ENCODE data around the gene CCNI2. TPM values are rescaled to one million over a fixed set of nuclear protein-coding genes. Genes with fewer than 3 reads are reported as not detected.

CCNI2 gene
- total and polyA plus RNA-seq, 7 experiments from 2014 or later = 2.4 to 44.9 (median 5.0) TPM

DNA sequence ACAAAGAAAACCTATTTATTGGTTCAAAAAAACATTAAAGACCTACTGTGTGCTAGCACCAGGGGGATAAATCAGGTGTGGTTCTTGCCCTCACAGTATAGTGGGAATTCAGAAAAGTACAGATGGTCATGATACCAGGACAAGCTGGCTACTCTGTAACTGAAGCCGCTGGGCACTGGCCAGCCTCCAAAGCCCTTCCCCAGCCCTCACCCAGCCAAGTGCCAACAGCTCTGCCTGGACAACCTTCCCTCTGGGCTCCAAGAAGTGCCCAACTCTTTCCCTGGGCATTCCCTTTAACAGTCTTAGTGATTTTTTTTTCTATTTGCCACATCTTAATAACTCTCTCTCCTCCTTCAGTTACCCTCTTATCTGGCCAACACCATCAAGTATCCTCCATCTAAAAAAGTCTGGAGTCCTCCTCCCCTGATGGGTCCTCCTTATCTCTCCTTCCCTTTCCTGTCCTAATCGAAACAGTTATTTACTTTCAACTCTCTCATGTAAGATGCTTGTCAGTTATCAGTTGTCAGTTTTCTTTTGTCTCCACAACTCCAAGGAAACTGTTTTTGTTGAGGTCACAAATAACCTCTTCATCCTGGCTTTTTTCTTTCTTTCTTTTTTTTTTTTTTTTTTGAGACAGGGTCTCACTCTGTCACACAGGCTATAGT is 43.1 kb downstream of the CCNI2 start:
- Histone ChIP-seq H3K36me3 (ENCODE audit: control insufficient read depth in 2 of 3, insufficient read depth in 3 of 3, low read length in 3 of 3) (no peaks in the 10 kb centered on the region), H3K27ac (ENCODE audit: low read depth, low read length) (no peak overlapping the region), H3K4me1 (ENCODE audit: control insufficient read depth in 2 of 2, insufficient read depth in 2 of 2, low read length in 2 of 2) (no peaks in the 10 kb centered on the region), H3K27me3 (ENCODE audit: control insufficient read depth in 2 of 2, insufficient read depth in 2 of 2, low read length in 2 of 2) (no peaks in the 10 kb centered on the region), H3K9me3 (ENCODE audit: control insufficient read depth in 2 of 3, low read length in 3 of 3) (no peaks in the 10 kb centered on the region), H3K4me3 (ENCODE audit: low read length) (no peak overlapping the region)
- POLR2A ChIA-PET = no interaction called here
- Mint-ChIP-seq H3K27ac (peak overlapping the region in 1 of 9 donors; percentile 44), H3K9me3 (no peaks in the 10 kb centered on the region), H3K27me3 (peaks cover 18 to 40% (median 21%) of the 10 kb centered on the region in 5 donors), H3K36me3 (no peaks in the 10 kb centered on the region), H3K4me3 (no peak overlapping the region), H3K4me1 (peaks cover 0 to 7% (median 0%) of the 10 kb centered on the region in 7 donors)
- ATAC-seq = no peak
- CTCF ChIA-PET = no interaction called here
- intact Hi-C loops (cut with micrococcal nuclease) = no loop called here
- DNase-seq = no peak

DNA sequence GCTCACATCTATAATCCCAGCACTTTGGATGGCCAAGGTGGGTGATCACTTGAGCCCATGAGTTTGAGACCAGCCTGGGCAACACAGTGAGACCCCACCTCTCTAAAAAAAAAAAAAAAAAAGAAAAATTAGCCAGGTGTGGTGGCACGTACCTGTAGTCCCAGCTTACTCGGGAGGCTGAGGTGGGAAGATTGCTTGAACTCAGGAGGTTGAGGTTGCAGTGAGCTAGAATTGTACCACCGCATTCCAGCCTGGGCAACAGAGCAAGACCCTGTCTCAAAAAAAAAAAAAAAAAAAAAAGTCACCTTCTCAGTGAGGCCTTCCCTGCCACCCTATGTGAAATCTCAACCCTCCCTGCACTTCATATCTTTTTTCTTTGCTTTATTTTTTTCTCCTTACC is 43.8 kb downstream of the CCNI2 start:
- Mint-ChIP-seq H3K27me3 (peaks cover 12 to 35% (median 18%) of the 10 kb centered on the region in 5 donors), H3K4me3 (no peak overlapping the region)
- intact Hi-C loops (cut with micrococcal nuclease) = no loop called here

DNA sequence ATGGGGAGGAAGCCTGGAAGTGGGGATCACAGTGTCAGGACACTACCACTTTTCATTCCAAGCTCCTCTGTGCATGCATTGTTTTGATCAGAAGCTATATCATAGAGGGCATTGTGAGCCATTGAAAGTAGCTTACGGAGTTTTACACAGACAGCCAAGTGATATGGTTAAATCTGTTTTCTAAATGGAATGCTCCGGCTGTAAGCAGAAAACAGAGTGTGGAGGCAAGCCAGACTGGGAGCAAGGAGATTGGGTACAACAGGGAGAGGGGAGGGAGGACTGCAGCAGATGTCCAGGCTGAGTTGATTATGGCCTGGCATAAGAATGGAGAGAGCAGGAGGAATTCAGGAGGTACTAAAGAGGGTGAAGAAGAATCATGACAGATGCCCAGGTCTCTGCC is 50.4 kb downstream of the CCNI2 start:
- Histone ChIP-seq H3K4me3 (ENCODE audit: low read length) (no peak overlapping the region), H3K9me3 (ENCODE audit: control insufficient read depth in 2 of 3, low read length in 3 of 3) (no peaks in the 10 kb centered on the region), H3K27ac (ENCODE audit: low read depth, low read length) (no peak overlapping the region), H3K27me3 (ENCODE audit: control insufficient read depth in 2 of 2, insufficient read depth in 2 of 2, low read length in 2 of 2) (no peaks in the 10 kb centered on the region), H3K36me3 (ENCODE audit: control insufficient read depth in 2 of 3, insufficient read depth in 3 of 3, low read length in 3 of 3) (no peaks in the 10 kb centered on the region), H3K4me1 (ENCODE audit: control insufficient read depth in 2 of 2, insufficient read depth in 2 of 2, low read length in 2 of 2) (no peaks in the 10 kb centered on the region)
- intact Hi-C loops (cut with micrococcal nuclease) = no loop called here
- CTCF ChIA-PET = interaction anchor here (1.4 kb wide), 1 partner anchor 10 kb away, joined by 4 read pairs; no protein-coding TSS in a partner anchor
- Mint-ChIP-seq H3K9me3 (peaks cover 0 to 2% (median 0%) of the 10 kb centered on the region in 11 donors), H3K4me1 (peaks cover 0 to 3% (median 0%) of the 10 kb centered on the region in 7 donors), H3K27ac (no peak overlapping the region), H3K4me3 (no peak overlapping the region), H3K27me3 (peaks cover 27 to 53% (median 35%) of the 10 kb centered on the region in 5 donors), H3K36me3 (peaks cover 0 to 2% (median 0%) of the 10 kb centered on the region in 5 donors)
- POLR2A ChIA-PET = interaction anchor here (0.5 kb wide), 1 partner anchor 14 kb away, joined by 3 read pairs; no protein-coding TSS in a partner anchor
- DNase-seq (no peak), ATAC-seq (no peak)

More for the DNA sequence above, 43.8 kb downstream of the CCNI2 start:
- ChIA-PET CTCF (no interaction called here), POLR2A (no interaction called here)
- ATAC-seq = no peak
- no peaks in the 10 kb centered on the region for H3K9me3 ChIP-seq (ENCODE audit: control insufficient read depth in 2 of 3, low read length in 3 of 3)
- H3K9me3 Mint-ChIP-seq = no peaks in the 10 kb centered on the region
- no peaks in the 10 kb centered on the region for H3K36me3 Mint-ChIP-seq
- no peak overlapping the region for H3K4me3 ChIP-seq (ENCODE audit: low read length)
- no peaks in the 10 kb centered on the region for H3K4me1 ChIP-seq (ENCODE audit: control insufficient read depth in 2 of 2, insufficient read depth in 2 of 2, low read length in 2 of 2)
- H3K36me3 ChIP-seq (ENCODE audit: control insufficient read depth in 2 of 3, insufficient read depth in 3 of 3, low read length in 3 of 3) = no peaks in the 10 kb centered on the region
- H3K27ac Mint-ChIP-seq = no peak overlapping the region
- no peak for DNase-seq
- H3K4me1 Mint-ChIP-seq = peaks cover 0 to 7% (median 0%) of the 10 kb centered on the region in 7 donors
- no peak overlapping the region for H3K27ac ChIP-seq (ENCODE audit: low read depth, low read length)
- no peaks in the 10 kb centered on the region for H3K27me3 ChIP-seq (ENCODE audit: control insufficient read depth in 2 of 2, insufficient read depth in 2 of 2, low read length in 2 of 2)

DNA sequence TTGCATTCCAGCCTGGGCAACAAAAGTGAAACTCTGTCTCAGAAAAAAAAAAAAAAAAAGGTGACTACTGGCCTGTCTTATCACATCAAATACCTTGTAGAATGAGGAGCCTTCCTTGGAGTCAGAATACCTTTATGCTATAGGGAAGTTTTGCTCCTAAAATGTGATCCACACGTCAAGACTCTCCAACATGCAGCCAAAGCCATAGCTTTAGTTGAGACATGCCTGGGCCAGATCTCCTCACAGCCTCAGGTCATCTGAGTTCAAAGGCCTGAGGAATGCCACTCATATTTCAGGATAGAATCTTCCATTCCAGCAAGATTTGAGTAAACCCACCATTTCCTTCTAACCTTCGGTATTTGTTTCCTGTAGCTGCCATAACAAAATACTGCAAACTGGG is 52.2 kb downstream of the CCNI2 start:
- ChIA-PET CTCF (interaction anchor here (0.6 kb wide), 1 partner anchor 738 kb away, joined by 3 read pairs; no protein-coding TSS in a partner anchor), POLR2A (no interaction called here)
- H3K4me1 Mint-ChIP-seq = no peaks in the 10 kb centered on the region
- peaks cover 0 to 2% (median 0%) of the 10 kb centered on the region in 11 donors for H3K9me3 Mint-ChIP-seq
- H3K27ac Mint-ChIP-seq = no peak overlapping the region
- no peaks in the 10 kb centered on the region for H3K36me3 ChIP-seq (ENCODE audit: control insufficient read depth in 2 of 3, insufficient read depth in 3 of 3, low read length in 3 of 3)
- intact Hi-C loops (cut with micrococcal nuclease) = no loop called here
- no peak overlapping the region for H3K27ac ChIP-seq (ENCODE audit: low read depth, low read length)
- H3K36me3 Mint-ChIP-seq = peaks cover 0 to 4% (median 0%) of the 10 kb centered on the region in 5 donors
- no peak overlapping the region for H3K4me3 Mint-ChIP-seq
- H3K4me3 ChIP-seq (ENCODE audit: low read length) = no peak overlapping the region
- H3K4me1 ChIP-seq (ENCODE audit: control insufficient read depth in 2 of 2, insufficient read depth in 2 of 2, low read length in 2 of 2) = no peaks in the 10 kb centered on the region
- H3K27me3 ChIP-seq (ENCODE audit: control insufficient read depth in 2 of 2, insufficient read depth in 2 of 2, low read length in 2 of 2) = no peaks in the 10 kb centered on the region
- ATAC-seq (no peak), DNase-seq (no peak)
- no peaks in the 10 kb centered on the region for H3K9me3 ChIP-seq (ENCODE audit: control insufficient read depth in 2 of 3, low read length in 3 of 3)
- peaks cover 38 to 60% (median 45%) of the 10 kb centered on the region in 5 donors for H3K27me3 Mint-ChIP-seq

DNA sequence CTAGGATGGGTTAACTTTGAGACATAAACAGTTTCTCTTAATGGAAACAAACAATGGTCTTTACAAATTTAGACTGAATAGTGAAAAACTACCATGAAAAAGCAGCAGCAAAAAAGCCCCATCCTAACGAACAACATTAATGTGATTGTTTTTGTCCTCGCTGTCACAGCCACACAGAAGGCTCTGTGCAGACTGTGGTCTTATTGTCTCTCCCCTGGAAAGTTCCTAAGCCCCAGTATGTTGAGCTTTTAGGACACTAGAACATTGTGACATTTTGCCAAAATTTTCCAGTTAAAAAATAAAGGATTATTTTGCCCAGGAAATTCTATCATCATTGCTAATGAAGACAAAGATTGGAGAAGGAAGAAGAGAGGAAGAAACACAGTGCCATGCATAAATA is 53.3 kb downstream of the CCNI2 start:
- no peaks in the 10 kb centered on the region for H3K27me3 ChIP-seq (ENCODE audit: control insufficient read depth in 2 of 2, insufficient read depth in 2 of 2, low read length in 2 of 2)
- peaks cover 0 to 5% (median 0%) of the 10 kb centered on the region in 5 donors for H3K36me3 Mint-ChIP-seq
- no peaks in the 10 kb centered on the region for H3K4me1 ChIP-seq (ENCODE audit: control insufficient read depth in 2 of 2, insufficient read depth in 2 of 2, low read length in 2 of 2)
- H3K9me3 ChIP-seq (ENCODE audit: control insufficient read depth in 2 of 3, low read length in 3 of 3) = no peaks in the 10 kb centered on the region
- no peak overlapping the region for H3K4me3 ChIP-seq (ENCODE audit: low read length)
- H3K9me3 Mint-ChIP-seq = peaks cover 0 to 2% (median 0%) of the 10 kb centered on the region in 11 donors
- H3K27me3 Mint-ChIP-seq = peaks cover 46 to 68% (median 56%) of the 10 kb centered on the region in 5 donors
- ATAC-seq = no peak
- H3K4me3 Mint-ChIP-seq = no peak overlapping the region
- no peak for DNase-seq
- no peaks in the 10 kb centered on the region for H3K4me1 Mint-ChIP-seq
- ChIA-PET POLR2A (interaction anchor here (0.6 kb wide), 1 partner anchor 67 kb away, joined by 3 read pairs; no protein-coding TSS in a partner anchor), CTCF (no interaction called here)
- intact Hi-C loops (cut with micrococcal nuclease) = no loop called here
- H3K27ac ChIP-seq (ENCODE audit: low read depth, low read length) = no peak overlapping the region
- H3K36me3 ChIP-seq (ENCODE audit: control insufficient read depth in 2 of 3, insufficient read depth in 3 of 3, low read length in 3 of 3) = no peaks in the 10 kb centered on the region
- H3K27ac Mint-ChIP-seq = no peak overlapping the region

DNA sequence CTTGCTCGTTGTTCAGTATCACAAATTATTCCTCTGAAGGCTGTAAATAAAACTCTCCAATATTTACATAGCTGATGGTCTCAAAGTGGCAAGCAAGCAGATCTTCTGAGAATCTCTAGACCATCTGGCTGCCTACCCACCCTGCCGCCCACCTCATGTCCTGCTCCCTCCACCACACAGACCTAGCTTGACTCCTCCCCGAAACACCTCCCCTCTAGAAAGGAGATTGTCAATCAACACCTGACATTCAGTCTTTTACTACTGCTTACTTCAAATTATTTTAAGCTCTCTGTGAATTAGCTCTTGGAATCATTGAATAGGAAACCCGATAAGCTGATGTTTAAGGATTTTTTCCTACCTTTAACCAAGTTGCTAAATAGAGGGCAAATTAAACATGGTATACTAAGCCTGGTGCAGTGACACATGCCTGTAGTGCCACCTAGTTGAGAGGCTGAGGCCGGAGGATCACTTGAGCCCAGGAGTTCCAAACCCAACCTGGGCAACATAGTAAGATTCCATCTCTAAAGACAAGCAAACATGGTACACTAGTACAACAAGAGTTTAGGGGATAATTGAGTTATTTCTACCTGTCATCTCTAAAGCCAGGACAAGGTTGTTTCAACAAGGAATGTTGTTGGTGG is 54.9 kb downstream of the CCNI2 start:
- H3K4me3 ChIP-seq (ENCODE audit: low read length) = no peak overlapping the region
- no peaks in the 10 kb centered on the region for H3K36me3 ChIP-seq (ENCODE audit: control insufficient read depth in 2 of 3, insufficient read depth in 3 of 3, low read length in 3 of 3)
- H3K9me3 ChIP-seq (ENCODE audit: control insufficient read depth in 2 of 3, low read length in 3 of 3) = no peaks in the 10 kb centered on the region
- Mint-ChIP-seq H3K4me1 (peaks cover 0 to under 1% (median 0%) of the 10 kb centered on the region in 7 donors), H3K36me3 (peaks cover 0 to 3% (median 0%) of the 10 kb centered on the region in 5 donors), H3K27me3 (peaks cover 46 to 71% (median 62%) of the 10 kb centered on the region in 5 donors), H3K9me3 (peaks cover 0 to 3% (median 0%) of the 10 kb centered on the region in 11 donors), H3K27ac (no peak overlapping the region), H3K4me3 (no peak overlapping the region)
- POLR2A ChIA-PET = interaction anchor here (0.7 to 1.4 kb wide), 2 partner anchors 10 to 11 kb away, joined by 3 to 6 read pairs; partner anchors contain the start of gene SOWAHA
- ATAC-seq (no peak), DNase-seq (no peak)
- CTCF ChIA-PET = interaction anchor here (0.8 kb wide), 1 partner anchor 106 kb away, joined by 3 read pairs; no protein-coding TSS in a partner anchor
- intact Hi-C loops (cut with micrococcal nuclease) = loop anchor here in 1 of 2 donors (1.0 kb wide), 1 partner anchor 276 kb away; no protein-coding TSS in a partner anchor
- no peaks in the 10 kb centered on the region for H3K4me1 ChIP-seq (ENCODE audit: control insufficient read depth in 2 of 2, insufficient read depth in 2 of 2, low read length in 2 of 2)
- no peak overlapping the region for H3K27ac ChIP-seq (ENCODE audit: low read depth, low read length)
- H3K27me3 ChIP-seq (ENCODE audit: control insufficient read depth in 2 of 2, insufficient read depth in 2 of 2, low read length in 2 of 2) = no peaks in the 10 kb centered on the region

All from naive thymus-derived CD4-positive, alpha-beta T cell (primary cell).